Fibroblast of villous mesenchyme (primary cell): ENCODE results near the gene IGLL1. TPM values are rescaled to one million over a fixed set of nuclear protein-coding genes. Genes with fewer than 3 reads are reported as not detected.

Experiments
- DNase-seq: peaks from one replicate; pipeline ENCODE4 v3.0.0-alpha.2; 2010; ENCODE audit warnings: low read depth
- H3K4me3 ChIP-seq: 2 replicates; pipeline ENCODE4 v1.5.1; 2011; ENCODE audit warnings: low read depth, mild to moderate bottlenecking, low read length
- CTCF ChIP-seq: IDR thresholded peaks from 2 replicates; pipeline ENCODE4 v1.5.1; 2012; ENCODE audit warnings: low read depth, mild to moderate bottlenecking, low read length; ENCODE audit not compliant: insufficient read depth
- total RNA-seq: library from RNA; depleted of rRNA; stranded (reverse); fragments of >200 nt; gene quantifications from 2 replicates; pipeline ENCODE4 v1.2.3, GENCODE V29; 2012

The IGLL1 gene
- total RNA-seq, 1 donor, result not detected

- no peak for TF ChIP-seq CTCF
- no peak overlapping the region for H3K4me3 ChIP-seq
- no peak for DNase-seq
Measured at GRCh38 chr22:23556026-23556620, 24.0 kb downstream of the IGLL1 start.

GRCh38 chr22:23555118-23555517 is 25.0 kb downstream of the IGLL1 start:
- no peak for DNase-seq
- no peak overlapping the region for H3K4me3 ChIP-seq
- TF ChIP-seq CTCF, result no peak

- DNase-seq, result no peak
- no peak for TF ChIP-seq CTCF
- no peak overlapping the region for H3K4me3 ChIP-seq
Measured at GRCh38 chr22:23553924-23554870, 25.9 kb downstream of the IGLL1 start.

- DNase-seq, result no peak
- no peak for TF ChIP-seq CTCF
- no peak overlapping the region for H3K4me3 ChIP-seq
Measured at GRCh38 chr22:23553438-23553837, 26.7 kb downstream of the IGLL1 start.

GRCh38 chr22:23552573-23552972 is 27.5 kb downstream of the IGLL1 start:
- TF ChIP-seq CTCF, result no peak
- H3K4me3 ChIP-seq, result no peak overlapping the region
- DNase-seq, result no peak

GRCh38 chr22:23551385-23551784 is 28.7 kb downstream of the IGLL1 start:
- H3K4me3 ChIP-seq, result no peak overlapping the region
- DNase-seq, result no peak
- TF ChIP-seq CTCF, result no peak
